Prostate gland (tissue), 2 donors: ENCODE data around the gene SKIC8. TPM values are rescaled to one million over a fixed set of nuclear protein-coding genes. Genes with fewer than 3 reads are reported as not detected.

Source experiments
- small RNA-seq, 2 donors: library from RNA; depleted of rRNA; stranded (forward); fragments of <200 nt; gene quantifications; one replicate each; pipeline ENCODE3, GENCODE V24; 2016
- total RNA-seq, 2 donors: library from RNA; depleted of rRNA; stranded (reverse); fragments of >200 nt; gene quantifications; one replicate each; pipeline ENCODE4 v1.1.0, GENCODE V29; 2016

Gene SKIC8
- total RNA-seq, 2 donors from 2014 or later = 58.1 to 109 TPM

Small RNAs within 50 kb of the gene (small RNA-seq; reads per million reads assigned to genes)
- 0 reads per million in 2 donors for gene AC090607.5

Other genes with a start within 250 kb of the SKIC8 start
- 10 to 100 TPM; 21.5 to 49.5 TPM for gene TBC1D2B, start 221.9 kb downstream of the SKIC8 start, total RNA-seq
- gene SH2D7, start 207.0 kb downstream of the SKIC8 start, total RNA-seq = under 1 TPM in 1 of 2 donors, not detected in 1; 0.28 TPM
- 10 to 100 TPM; 16.7 to 23.0 TPM for gene CIB2, start 168.2 kb downstream of the SKIC8 start, total RNA-seq
- gene IDH3A, start 150.2 kb downstream of the SKIC8 start, total RNA-seq = 100 to 1,000 TPM in 1 of 2 donors, 10 to 100 TPM in 1; 32.1 to 115 TPM
- 1 to 10 TPM in 1 of 2 donors, not detected in 1; 7.4 TPM for gene ACSBG1, start 65.0 kb downstream of the SKIC8 start, total RNA-seq
- 10 to 100 TPM; 32.1 to 43.7 TPM for gene DNAJA4, start 35.0 kb downstream of the SKIC8 start, total RNA-seq
- not detected for gene CRABP1, start 40.7 kb upstream of the SKIC8 start, total RNA-seq
- 10 to 100 TPM; 30.5 to 39.0 TPM for gene IREB2, start 138.6 kb upstream of the SKIC8 start, total RNA-seq
- gene HYKK, start 208.0 kb upstream of the SKIC8 start, total RNA-seq = 10 to 100 TPM in 1 of 2 donors, 1 to 10 TPM in 1; 6.2 to 11.2 TPM
- gene PSMA4, start 240.8 kb upstream of the SKIC8 start, total RNA-seq = 100 to 1,000 TPM in 1 of 2 donors, 10 to 100 TPM in 1; 62.8 to 174 TPM